GM18868 (cell line): ENCODE measurements around the gene AUH.
A peak's percentile ranks its signal among the peaks of the same experiment; 100 is the strongest.
"Not testable (repeated sequence)": the region's sequence is repeated elsewhere in the genome, so short reads cannot be mapped to it uniquely, and the experiment has no call there.

Source experiments
- ATAC-seq: cut with Tn5 transposase; IDR thresholded peaks from one replicate; pipeline ENCODE4 v1.9.1; 2021; ENCODE audit warnings: mild to moderate bottlenecking, moderate library complexity; ENCODE audit not compliant: unreplicated experiment

AUH gene

GRCh38 chr9:91361291-91362050 is at the start of gene AUH:
Gene AUH, minus strand, starts transcription at chr9:91361918. Its CDS starts 29 bp downstream, at chr9:91361889.
- peak; percentile 93 for ATAC-seq

- no peak for ATAC-seq
These were observed 49.5 kb upstream of the AUH start for GRCh38 chr9:91411096-91411771.

GRCh38 chr9:91410161-91410560 is 48.4 kb upstream of the AUH start:
- no peak for ATAC-seq

GRCh38 chr9:91408475-91408874 is 46.8 kb upstream of the AUH start:
- no peak for ATAC-seq

GRCh38 chr9:91407580-91408318 is 46.0 kb upstream of the AUH start:
- no peak for ATAC-seq

GRCh38 chr9:91405343-91406077 is 43.8 kb upstream of the AUH start:
- no peak for ATAC-seq

GRCh38 chr9:91403665-91404543 is 42.2 kb upstream of the AUH start:
- ATAC-seq: no peak

- ATAC-seq: no peak
These were observed 37.2 kb upstream of the AUH start for GRCh38 chr9:91398926-91399325.

GRCh38 chr9:91395553-91396471 is 34.1 kb upstream of the AUH start:
- ATAC-seq: peak; percentile 48

GRCh38 chr9:91395106-91395552 is 33.4 kb upstream of the AUH start:
- no peak for ATAC-seq

GRCh38 chr9:91393826-91394225 is 32.1 kb upstream of the AUH start:
- no peak for ATAC-seq

GRCh38 chr9:91392435-91392834 is 30.7 kb upstream of the AUH start:
- no peak for ATAC-seq

- ATAC-seq: no peak
These were observed 30.1 kb upstream of the AUH start for GRCh38 chr9:91391818-91392217.

GRCh38 chr9:91391412-91391811 is 29.7 kb upstream of the AUH start:
- ATAC-seq: no peak

- ATAC-seq: not testable (repeated sequence)
These were observed 28.0 kb upstream of the AUH start for GRCh38 chr9:91389686-91390085.

- no peak for ATAC-seq
These were observed 25.0 kb upstream of the AUH start for GRCh38 chr9:91386765-91387164.

GRCh38 chr9:91384954-91385353 is 23.2 kb upstream of the AUH start:
- no peak for ATAC-seq

- no peak for ATAC-seq
These were observed 21.9 kb upstream of the AUH start for GRCh38 chr9:91383577-91383976.

- ATAC-seq: no peak
These were observed 20.6 kb upstream of the AUH start for GRCh38 chr9:91382298-91382697.
